Smooth muscle cell of the brain vasculature (primary cell): ENCODE results near the gene UNK.
"Not testable (repeated sequence)": the region's sequence is repeated elsewhere in the genome, so short reads cannot be mapped to it uniquely, and the experiment has no call there.

ENCODE experiments used
- DNase-seq: peaks from one replicate; pipeline ENCODE4 v3.0.0-alpha.2; 2012; ENCODE audit warnings: low read depth, low spot score

UNK gene

DNA sequence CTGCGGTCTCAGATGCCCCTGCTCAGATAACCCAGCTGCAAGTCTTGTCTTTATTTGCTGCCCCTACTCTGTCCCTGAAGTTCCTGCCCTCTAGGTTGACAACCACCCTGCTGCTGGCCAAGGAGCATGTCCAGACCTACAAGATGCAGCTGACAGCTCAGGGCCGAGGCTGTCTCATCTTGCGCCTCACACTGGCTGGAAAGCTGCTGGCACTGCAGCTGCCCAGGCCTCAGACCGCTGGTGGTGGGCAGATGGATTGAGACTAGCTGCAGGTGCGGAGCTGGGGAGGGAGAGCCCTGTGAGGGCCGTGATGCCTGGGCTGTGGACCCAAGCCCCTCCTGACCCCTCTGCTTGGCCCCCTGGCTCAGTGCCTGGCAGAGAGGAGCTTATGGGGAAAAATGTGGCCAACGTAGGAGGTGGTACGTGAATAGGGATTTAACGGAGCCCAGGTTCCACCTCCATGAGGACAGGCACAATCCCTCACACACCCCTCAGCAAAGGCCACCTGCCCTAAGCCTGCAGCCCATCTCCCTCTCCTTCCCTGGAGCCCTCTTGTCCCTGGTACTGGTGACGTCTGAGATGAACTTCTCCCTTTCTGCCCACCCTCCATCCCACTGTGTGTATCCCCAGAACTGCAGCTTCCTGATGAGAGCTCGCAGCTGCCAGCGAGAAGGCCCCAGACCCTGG, 11.3 kb upstream of the UNK start:
- no peak for DNase-seq

DNA sequence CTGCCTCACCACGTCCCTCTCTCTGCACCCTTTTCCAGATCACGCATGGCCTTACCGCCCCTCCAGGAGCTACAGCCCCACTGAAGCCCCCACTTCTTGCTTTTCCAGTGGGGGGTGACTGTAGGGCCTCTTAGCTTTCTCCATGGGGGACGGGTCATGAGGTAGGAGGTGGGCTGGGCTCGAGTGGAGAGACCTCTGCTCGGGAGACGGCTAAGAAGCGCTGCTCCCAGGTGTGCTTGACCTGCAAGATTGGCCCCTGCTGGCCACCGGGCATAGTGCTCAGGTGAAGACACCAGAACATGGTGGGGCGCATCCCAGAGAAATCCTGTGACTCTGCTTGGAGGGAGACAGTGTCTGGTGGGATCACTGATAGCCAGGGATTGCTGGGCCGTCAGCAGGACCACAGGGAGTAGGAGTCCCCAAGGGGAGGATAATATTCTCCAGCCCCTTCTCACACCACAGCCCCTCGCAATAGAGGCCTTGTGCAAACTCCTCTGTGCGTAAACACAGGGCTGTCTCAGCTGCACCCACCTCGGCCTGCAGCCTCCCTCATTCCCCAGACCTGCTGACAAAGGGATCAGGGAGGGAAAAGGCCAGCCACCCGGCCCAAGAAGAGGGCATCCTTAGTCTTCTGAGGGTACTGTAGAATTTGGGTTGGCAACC, 10.7 kb upstream of the UNK start:
- no peak for DNase-seq

DNA sequence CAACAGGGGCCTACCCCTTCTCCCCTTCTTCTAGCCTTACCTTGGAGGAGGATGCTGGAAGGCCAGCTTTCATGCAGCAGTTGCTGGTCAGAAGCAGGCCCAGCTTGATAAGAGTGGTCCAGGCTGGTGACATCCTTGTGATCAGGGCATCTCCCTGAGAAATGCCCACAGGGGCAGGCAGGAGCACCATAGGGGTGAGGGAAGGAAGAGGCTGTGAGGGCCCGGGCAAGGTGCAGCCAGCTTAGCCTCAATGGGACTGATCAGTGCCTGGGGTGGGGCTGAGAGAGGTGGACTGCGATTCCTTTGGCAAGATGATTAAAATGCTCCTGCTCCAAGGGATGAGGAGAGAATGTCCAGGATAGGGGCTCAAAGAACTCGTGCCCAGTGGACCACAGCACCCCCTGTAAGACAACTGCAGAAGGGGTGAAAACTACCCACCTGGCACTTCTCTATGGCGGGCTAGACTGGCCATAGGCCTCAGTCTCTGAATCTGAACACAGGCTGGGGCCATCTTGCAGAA, 10.1 kb upstream of the UNK start:
- no peak for DNase-seq

DNA sequence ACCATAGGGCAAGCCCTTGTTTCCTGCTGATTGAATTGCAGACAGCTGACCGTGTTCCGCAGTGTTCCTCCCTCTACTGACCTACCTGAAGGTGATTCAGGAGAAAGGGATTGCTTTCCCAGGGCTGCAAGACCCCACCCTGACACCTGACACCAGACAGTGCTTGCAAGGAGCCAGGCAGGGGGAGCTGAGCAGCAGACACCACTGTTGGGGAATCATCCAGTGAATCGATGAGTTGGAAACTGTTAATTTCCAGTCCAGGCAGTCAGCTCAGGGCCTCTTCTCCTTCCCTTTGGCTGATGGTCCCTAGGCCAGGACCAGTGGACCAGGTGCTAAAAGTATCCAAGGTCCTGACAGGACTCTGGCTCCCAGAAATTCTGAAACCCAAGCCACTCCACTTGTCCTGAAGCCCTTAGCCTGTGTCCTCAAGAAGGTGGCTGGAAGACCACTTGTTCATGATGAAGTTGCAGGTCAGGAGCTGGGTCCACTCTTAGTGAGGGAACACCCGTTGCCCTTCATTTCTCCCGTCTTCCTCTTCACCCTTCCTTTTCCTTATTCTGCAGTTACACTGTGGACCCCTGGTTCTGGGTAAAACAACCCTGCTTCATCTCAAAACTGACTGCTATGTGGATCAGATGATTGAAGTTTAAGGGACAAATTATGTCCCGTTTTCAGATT, 9.5 kb upstream of the UNK start:
- DNase-seq = no peak

DNA sequence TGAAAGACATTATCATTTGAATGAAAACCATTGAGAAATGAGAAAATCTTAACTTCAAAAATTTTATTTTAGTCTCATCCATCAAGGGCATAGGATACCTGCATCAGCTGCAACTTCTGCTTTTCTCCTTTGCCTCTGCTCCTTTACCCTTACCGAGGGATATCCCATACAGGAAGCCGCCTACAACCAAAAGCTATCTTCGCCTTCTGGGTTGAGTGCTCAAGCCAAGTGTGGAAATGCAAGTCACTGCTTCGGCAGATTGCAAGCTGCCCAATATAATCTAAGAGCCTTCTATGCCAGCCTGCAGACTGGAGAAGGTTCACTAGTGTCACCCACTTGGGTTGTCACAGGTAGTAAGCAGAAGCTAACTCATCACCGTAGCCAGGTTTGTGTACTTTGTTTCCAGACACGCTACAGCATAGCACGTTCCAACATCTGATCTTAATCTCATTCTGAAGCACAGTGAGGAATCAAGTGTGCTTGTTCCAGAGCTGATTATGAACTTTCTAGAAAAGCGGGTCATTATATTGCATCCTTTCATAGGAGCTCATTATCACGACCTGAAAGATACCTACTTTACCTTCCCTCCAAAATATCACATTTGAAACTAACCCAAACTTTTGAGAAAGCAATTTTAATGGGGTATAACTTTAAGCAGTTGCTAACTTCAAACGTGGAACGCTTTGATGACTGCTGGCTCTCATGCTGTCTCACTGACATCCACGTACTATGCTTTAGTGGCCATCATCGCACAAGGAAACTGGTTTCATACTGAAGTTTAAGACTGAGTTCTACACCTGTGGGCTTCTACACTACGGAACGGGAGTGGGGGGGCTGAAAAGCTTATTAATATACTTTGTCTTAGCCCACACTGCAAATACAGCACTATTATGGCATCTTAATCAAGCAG, 8.0 kb upstream of the UNK start:
- DNase-seq = no peak

DNA sequence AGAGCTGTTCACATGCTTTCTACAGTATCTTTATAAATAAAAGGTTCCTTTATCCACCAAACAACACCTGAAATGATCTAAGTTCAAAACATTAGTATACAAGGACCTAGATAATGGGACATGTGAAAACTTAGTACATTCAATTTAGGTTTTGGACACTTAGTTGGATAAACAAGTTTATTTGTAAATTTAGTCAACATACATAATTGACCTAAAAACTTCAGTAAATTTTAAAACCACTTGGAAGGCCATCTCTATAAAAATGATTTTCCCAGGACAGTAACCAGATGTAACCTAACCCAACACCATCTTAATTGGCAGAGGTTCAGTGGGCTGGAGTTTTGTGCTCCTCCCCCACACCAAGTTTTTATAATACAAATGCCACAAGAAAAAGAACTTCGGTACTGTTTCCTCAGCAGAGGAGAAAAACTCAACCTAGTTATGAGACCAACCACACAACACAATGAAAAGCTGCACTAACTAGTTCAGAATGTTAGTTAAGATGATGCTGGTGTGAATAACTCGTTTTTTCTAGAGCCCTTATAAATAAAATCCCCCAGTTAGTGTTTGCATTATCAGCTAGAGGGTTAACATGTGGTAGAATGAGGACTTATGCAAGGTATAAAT, 7.2 kb upstream of the UNK start:
- no peak for DNase-seq

DNA sequence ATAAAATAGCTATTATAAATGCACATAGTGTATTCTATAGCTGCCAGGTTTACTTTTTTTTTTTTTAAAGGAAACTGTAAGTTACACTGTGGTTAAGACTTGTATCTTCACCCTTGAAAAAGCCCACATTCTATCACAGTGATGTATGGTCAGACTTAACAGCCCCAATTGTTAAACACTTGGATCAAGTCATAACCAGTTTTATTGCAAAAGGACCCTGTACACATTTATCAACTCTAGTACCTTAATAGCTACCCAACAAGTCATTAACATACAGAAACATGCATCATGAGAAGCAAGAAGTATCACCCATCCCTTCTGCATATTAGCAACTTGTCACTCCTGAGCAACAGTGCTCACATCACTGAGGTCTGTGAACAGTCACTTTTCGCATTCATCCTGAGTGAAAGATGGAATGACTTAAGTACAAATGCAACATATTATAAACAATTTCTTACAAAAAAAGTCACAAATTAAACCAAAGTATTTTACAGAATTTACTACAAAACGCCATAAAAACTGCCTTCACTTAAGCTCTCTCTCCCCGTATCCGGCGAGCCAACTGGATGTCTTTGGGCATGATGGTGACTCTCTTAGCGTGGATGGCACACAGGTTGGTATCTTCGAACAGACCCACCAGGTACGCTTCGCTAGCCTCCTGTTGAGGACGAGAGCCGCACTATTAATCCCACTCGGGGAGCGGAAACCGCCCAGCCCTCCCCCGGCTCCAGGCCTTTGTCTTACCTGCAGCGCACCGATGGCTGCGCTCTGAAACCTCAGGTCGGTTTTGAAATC, 6.3 kb upstream of the UNK start:
- DNase-seq = not testable (repeated sequence)

DNA sequence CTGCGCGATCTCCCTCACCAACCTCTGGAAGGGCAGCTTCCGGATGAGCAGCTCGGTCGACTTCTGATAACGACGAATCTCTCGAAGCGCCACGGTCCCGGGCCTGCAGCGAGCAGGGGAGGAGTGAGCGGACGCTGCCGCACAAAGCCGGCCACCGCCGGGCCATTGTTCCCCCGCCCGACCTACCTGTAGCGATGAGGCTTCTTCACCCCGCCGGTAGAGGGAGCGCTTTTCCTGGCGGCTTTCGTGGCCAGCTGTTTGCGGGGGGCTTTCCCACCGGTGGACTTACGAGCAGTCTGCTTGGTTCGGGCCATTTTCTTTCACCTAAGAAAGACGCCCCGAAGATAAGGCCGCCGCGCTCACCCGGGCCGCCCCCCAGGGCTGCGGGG, 5.8 kb upstream of the UNK start:
- DNase-seq = no peak

DNA sequence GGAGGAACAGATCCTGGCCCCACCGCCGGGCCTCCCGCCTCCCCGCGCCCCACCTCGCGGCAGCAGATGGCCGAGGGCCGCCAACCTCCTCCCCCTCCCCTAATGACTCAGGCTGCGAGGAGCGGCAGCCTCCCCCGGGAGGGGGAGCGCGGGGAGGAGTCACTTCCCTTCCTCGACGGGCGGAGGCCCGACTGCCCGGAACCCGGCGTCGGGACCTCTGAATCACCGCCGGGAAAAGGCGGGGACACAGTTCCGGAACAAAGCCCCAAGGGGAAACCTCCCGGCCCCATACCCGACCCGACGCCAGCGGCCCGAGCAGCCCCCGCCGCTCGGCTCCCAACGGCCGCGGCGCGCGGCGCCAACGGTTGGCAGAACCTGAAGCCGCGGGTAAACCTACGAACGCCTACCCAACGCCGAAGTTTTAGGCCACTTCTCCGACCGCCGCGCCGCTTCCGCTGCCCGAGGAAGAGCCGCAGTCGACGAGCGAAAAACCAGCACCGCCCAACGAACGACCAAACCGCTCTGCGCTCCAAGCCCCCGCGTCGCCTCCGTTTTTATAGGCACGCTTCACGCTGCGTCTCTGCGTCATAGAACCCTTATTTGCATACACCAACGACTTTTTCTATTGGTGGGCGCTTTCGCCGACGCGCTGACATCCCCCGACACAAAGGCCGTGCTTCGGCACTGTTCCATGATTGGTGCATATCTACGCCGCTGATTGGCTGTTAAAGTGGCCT, 5.2 kb upstream of the UNK start:
- DNase-seq = peak; percentile 99

DNA sequence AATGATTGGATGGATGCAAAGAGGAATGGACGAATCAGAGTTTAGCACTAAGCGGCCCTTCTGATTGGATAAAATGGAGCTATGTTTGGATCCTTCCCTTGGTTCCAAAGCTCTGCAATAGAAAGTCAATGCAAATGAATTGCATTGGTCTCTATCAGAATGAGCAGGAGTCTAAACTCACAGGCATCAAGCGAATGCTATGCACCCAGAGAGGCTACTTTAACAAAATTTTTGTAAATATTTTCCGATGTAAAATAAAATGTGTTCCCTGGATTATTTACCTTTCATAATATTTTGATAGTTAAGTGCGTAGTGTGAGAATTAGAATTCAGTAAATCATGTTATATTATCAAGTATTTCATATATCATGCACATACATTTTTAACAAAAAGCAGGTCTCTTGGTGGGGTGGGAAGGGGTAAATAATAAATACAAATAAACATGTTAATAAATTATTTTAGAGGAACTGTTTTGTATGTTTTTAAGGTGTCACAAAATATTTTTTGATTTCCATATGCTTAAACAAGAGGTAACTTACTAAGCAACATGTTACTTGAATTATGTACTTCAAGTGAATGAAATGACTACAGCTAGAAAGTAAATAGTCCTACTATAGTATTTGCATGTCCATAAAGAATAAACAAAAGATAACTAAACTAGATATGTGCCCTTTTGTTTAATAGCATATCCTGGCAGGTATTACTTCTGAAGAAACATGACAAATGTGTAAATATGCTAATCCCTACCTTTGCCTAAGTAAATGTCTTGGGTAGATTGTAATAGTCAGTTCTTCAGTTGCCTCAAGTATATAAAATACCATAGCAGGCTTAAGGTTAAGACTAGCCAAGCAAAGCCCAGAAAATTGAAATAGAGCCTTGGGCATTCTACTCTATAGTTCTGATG, 4.4 kb upstream of the UNK start:
- no peak for DNase-seq

DNA sequence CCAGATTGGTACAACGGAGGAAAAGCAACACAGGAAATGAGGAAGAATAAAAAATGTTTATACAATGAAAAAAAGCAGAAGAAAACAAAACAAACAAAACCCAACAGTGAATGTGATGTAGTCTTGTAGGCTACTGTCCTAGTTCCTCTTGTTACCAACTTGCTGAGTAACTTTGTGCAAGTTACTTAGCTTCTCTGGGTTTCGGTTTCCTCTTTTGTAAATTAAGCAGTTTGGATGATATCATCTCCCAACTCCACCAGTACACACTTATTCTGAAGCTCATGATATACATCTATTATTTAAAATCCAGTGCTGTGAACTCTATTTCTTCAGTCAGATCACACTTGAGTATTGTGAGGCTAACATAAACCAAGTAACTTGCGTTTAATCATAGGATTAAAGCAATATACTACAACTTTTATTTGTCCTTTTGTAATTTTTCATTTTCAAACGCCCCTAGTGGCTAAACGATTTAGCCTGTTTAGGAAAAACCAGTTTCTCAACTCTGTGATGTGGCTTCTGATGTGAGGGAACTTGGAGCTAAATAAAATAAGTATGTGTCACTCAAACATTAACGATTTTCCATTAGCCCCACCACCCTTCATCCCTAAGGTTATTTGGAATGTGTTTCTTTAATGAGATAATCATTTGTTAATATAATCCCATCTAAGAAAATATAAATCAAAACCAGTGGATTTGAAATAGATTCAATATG, 1.4 kb upstream of the UNK start:
- DNase-seq = no peak

DNA sequence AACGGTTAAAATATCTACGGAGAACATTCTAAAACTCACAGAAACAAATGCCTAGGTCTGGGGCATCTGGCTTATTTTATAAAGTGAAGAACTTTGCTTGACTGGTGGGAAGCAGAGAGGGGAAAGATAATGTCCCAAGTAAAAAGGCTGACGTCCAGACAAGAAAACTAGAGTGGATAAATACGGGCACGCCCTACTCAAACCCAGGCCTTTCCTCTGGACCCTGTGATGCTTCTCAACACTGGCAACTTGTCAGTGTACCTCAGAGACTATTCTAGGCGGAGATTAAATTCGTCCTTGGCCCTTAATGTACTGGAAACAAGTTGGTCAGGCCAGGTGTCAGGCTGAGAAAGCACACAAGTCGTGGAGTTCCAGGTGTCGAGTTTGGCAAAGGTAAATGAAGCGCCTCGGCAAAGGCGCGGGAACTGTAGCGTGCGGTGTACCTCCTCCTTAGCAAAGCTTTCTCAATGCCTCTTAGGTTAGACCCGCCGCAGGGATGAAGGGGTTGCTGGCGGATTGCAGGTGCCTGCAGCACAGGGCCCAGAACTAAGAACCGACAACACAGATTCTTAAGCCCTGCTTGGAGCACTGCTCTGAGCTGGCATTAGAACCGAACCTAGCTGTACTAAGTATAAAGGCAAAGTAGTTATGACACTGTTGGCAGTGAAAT, 668 bp upstream of the UNK start:
- no peak for DNase-seq

DNA sequence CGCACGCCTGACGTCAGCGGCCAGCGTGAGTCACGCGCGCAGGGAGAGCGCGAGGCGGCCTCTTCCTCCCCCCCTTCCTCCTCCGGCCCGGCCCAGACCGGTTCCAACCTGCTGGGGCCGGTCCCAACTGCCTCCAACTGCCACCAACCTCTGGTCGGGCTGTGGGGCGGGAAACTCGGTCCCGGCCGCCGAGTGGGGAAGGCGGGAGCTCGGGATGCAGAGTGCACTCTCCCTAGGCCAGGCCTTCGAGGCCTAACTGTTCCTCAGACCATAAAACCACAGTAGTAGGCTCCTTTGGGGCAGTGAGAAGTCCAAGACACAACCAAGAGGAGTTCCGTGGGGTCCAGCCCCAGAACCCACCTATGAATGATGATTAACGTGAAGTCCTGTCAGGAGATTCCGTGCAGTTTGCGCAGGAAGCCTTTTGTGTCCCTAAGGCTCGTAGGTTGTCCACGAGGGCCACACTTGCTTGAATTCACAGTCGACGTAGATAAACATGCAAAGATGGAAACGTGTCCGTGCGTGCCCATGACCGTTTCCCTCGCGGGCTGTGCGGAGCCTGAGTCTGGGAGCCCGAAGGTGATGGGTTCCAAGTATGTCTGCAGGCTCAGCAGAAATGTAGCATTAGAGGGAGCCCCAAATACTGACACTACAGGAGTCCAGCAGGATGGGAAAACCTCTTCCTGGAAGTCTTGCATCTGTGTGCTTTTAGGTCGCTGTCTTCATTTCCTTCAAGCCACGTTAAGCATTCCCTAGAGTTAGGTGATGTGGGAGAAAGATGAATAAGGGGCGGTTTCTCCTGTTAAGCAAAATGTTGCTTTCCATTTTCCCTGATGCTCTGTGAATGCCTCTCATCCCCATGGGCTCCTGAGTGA, 647 bp downstream of the UNK start:
- DNase-seq = no peak

DNA sequence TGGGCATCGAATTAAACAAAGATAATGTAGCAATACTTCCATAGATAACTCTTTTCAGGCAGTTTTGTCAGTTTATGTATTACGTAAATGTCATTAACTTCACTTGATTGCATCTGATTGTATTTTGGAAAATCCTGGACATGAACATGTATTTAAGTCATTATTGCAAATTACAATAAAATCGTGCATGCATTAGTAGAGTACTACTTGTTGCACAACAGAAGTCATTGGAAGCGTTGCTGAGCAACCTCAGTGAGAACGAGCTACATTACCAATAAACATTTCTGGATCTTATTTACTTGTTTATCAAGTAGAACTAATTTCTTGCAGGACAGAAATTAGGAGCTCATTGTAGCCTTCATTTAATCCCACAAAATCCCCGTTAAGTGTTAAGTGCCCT, 6.6 kb downstream of the UNK start:
- DNase-seq = no peak

DNA sequence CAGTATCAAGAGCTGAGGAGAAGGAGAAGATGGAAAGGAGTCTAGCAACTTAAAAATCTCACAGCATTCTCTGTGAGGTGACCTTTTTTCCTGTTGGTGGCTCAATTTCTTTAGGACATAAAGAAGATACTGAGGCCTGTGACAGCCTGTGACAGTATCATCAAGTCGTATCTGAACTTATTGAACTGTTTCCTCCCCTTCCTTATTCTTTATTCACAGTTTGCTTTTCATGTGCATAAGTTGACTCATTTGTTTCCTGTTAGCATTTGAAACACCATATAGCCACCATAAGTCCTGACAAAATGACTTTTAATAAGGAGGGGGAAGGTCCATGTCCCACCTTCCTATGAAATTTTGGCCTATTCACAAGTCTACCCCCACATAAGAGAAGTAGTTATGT, 8.9 kb downstream of the UNK start:
- DNase-seq = no peak

DNA sequence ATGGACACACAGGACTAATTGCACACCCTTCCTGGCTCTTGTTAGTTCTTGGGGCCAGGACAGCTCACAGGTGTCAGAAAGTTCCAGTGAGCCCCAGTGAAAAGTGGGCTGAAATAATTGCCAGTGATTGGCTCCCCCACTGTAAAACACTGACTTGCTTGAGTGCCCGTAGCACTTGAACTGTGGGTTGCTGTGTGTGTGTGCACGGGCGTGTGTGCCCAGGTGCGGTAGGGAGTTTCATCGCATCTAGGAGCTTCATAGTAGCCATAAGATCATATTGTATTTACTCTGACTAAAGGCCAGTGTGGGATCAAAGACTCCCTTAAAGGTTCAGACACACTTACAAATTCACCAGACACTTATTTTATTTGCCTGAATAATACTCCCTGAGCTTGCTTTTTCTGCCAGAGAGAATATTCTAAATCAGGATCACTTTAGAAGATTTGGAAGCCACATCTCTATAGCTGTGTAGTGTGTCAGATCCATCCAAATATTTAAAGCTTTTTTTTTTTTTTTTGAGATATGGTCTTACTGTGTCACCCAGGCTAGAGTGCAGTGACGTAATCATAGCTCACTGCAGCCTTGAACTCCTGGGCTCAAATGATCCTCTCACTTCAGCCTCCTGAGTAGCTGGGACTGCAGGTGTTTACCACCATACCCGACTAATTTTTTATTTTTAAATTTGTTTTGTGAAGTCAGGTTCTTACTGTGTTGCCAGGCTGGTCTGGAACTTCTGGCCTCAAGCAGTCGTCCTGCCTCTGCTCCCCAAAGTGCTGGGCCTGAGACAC, 11.4 kb downstream of the UNK start:
- no peak for DNase-seq
